ENCODE measurements around the gene HMGB3.

HMGB3 gene

GRCh38 chrX:150989420-150989819 lies 6.3 kb downstream of the HMGB3 start:
- Histone ChIP-seq H3K4ac (ENCODE audit: low read length) (no peak overlapping the region), H3K36me3 (replicated peaks in 1 of 2; ENCODE audit: control insufficient read depth in 2 of 2, insufficient read depth in 2 of 2, low read length in 2 of 2) (peaks cover 5 to 39% of the 10 kb centered on the region in 2 donors), H4K8ac (ENCODE audit: low read depth, low read length) (no peak overlapping the region), H3K79me1 (ENCODE audit: low read depth, low read length) (no peaks in the 10 kb centered on the region), H2BK5ac (ENCODE audit: low read length) (no peak overlapping the region), H3K18ac (ENCODE audit: low read length) (no peak overlapping the region), H4K91ac (ENCODE audit: low read depth, low read length, poor library complexity) (no peak overlapping the region), H3K14ac (ENCODE audit: low read length) (no peak overlapping the region), H2BK15ac (ENCODE audit: low read length) (no peak overlapping the region), H3K27ac (replicated peaks; ENCODE audit: low read length) (no peak overlapping the region), H3K4me1 (ENCODE audit: control insufficient read depth in 2 of 2, insufficient read depth in 1 of 2, low read depth in 1 of 2, low read length in 2 of 2) (peaks cover 0 to 1% of the 10 kb centered on the region in 2 donors), H2AFZ (ENCODE audit: low read length) (no peak overlapping the region), H3K9me3 (replicated peaks in 1 of 2; ENCODE audit: control insufficient read depth in 2 of 2, insufficient read depth in 1 of 2, low read depth in 1 of 2, low read length in 2 of 2) (no peaks in the 10 kb centered on the region), H2BK12ac (ENCODE audit: low read length) (no peak overlapping the region), H3K23ac (ENCODE audit: low read depth, low read length, poor library complexity) (no peak overlapping the region), H2AK5ac (ENCODE audit: low read depth, low read length) (no peak overlapping the region), H3K4me2 (ENCODE audit: insufficient read depth, low read length, poor library complexity, severe bottlenecking) (no peak overlapping the region), H3K27me3 (ENCODE audit: control insufficient read depth in 3 of 3, insufficient read depth in 3 of 3, low read depth in 1 of 3, low read length in 3 of 3) (no peaks in the 10 kb centered on the region), H3K4me3 (ENCODE audit: low read length in 2 of 2) (no peak overlapping the region), H2BK120ac (ENCODE audit: low read depth, low read length) (no peak overlapping the region), H3K9ac (ENCODE audit: low read depth, low read length, poor library complexity) (no peak overlapping the region)
- no peak for DNase-seq (ENCODE audit: low spot score)
- WGBS, 2 donors (ENCODE audit: extremely low coverage in 2 of 2, insufficient read length in 2 of 2, insufficient replicate concordance in 1 of 2): no CpG with 5 or more reads among the region's 2 CpGs

GRCh38 chrX:150990910-150991309 lies 7.8 kb downstream of the HMGB3 start:
- DNase-seq (ENCODE audit: low spot score): no peak
- no peak overlapping the region for H3K4ac ChIP-seq (ENCODE audit: low read length)
- no peak overlapping the region for H3K4me2 ChIP-seq (ENCODE audit: insufficient read depth, low read length, poor library complexity, severe bottlenecking)

GRCh38 chrX:151000861-151001331 lies 17.8 kb downstream of the HMGB3 start:
- Histone ChIP-seq H3K23ac (ENCODE audit: low read depth, low read length, poor library complexity) (no peak overlapping the region), H2AFZ (ENCODE audit: low read length) (no peak overlapping the region), H3K27ac (replicated peaks; ENCODE audit: low read length) (no peak overlapping the region), H2BK120ac (ENCODE audit: low read depth, low read length) (no peak overlapping the region), H3K9me3 (replicated peaks in 1 of 2; ENCODE audit: control insufficient read depth in 2 of 2, insufficient read depth in 1 of 2, low read depth in 1 of 2, low read length in 2 of 2) (no peaks in the 10 kb centered on the region), H3K18ac (ENCODE audit: low read length) (no peak overlapping the region), H3K79me1 (ENCODE audit: low read depth, low read length) (no peaks in the 10 kb centered on the region), H3K9ac (ENCODE audit: low read depth, low read length, poor library complexity) (no peak overlapping the region), H3K27me3 (ENCODE audit: control insufficient read depth in 3 of 3, insufficient read depth in 3 of 3, low read depth in 1 of 3, low read length in 3 of 3) (peaks cover 0 to 3% (median 0%) of the 10 kb centered on the region in 3 experiments), H3K4me2 (ENCODE audit: insufficient read depth, low read length, poor library complexity, severe bottlenecking) (no peak overlapping the region), H4K91ac (ENCODE audit: low read depth, low read length, poor library complexity) (no peak overlapping the region), H2AK5ac (ENCODE audit: low read depth, low read length) (no peak overlapping the region), H2BK15ac (ENCODE audit: low read length) (no peak overlapping the region), H2BK12ac (ENCODE audit: low read length) (no peak overlapping the region), H3K14ac (ENCODE audit: low read length) (no peak overlapping the region), H4K8ac (ENCODE audit: low read depth, low read length) (no peak overlapping the region), H3K4ac (ENCODE audit: low read length) (no peak overlapping the region), H3K4me3 (ENCODE audit: low read length in 2 of 2) (no peak overlapping the region), H2BK5ac (ENCODE audit: low read length) (no peak overlapping the region), H3K36me3 (replicated peaks in 1 of 2; ENCODE audit: control insufficient read depth in 2 of 2, insufficient read depth in 2 of 2, low read length in 2 of 2) (no peaks in the 10 kb centered on the region), H3K4me1 (ENCODE audit: control insufficient read depth in 2 of 2, insufficient read depth in 1 of 2, low read depth in 1 of 2, low read length in 2 of 2) (no peaks in the 10 kb centered on the region)
- DNase-seq (ENCODE audit: low spot score): no peak
- WGBS, 2 donors (ENCODE audit: extremely low coverage in 2 of 2, insufficient read length in 2 of 2, insufficient replicate concordance in 1 of 2): no CpG with 5 or more reads among the region's 5 CpGs

More at GRCh38 chrX:150990910-150991309, 7.8 kb downstream of the HMGB3 start:
- Histone ChIP-seq H3K79me1 (ENCODE audit: low read depth, low read length) (no peaks in the 10 kb centered on the region), H4K8ac (ENCODE audit: low read depth, low read length) (no peak overlapping the region), H2AK5ac (ENCODE audit: low read depth, low read length) (no peak overlapping the region), H2BK5ac (ENCODE audit: low read length) (no peak overlapping the region), H2BK12ac (ENCODE audit: low read length) (no peak overlapping the region), H3K27ac (replicated peaks; ENCODE audit: low read length) (no peak overlapping the region), H3K14ac (ENCODE audit: low read length) (no peak overlapping the region), H3K4me3 (ENCODE audit: low read length in 2 of 2) (no peak overlapping the region), H3K23ac (ENCODE audit: low read depth, low read length, poor library complexity) (no peak overlapping the region), H2AFZ (ENCODE audit: low read length) (no peak overlapping the region), H2BK120ac (ENCODE audit: low read depth, low read length) (no peak overlapping the region), H3K27me3 (ENCODE audit: control insufficient read depth in 3 of 3, insufficient read depth in 3 of 3, low read depth in 1 of 3, low read length in 3 of 3) (no peaks in the 10 kb centered on the region), H3K36me3 (replicated peaks in 1 of 2; ENCODE audit: control insufficient read depth in 2 of 2, insufficient read depth in 2 of 2, low read length in 2 of 2) (peaks cover 5 to 28% of the 10 kb centered on the region in 2 donors), H4K91ac (ENCODE audit: low read depth, low read length, poor library complexity) (no peak overlapping the region), H3K4me1 (ENCODE audit: control insufficient read depth in 2 of 2, insufficient read depth in 1 of 2, low read depth in 1 of 2, low read length in 2 of 2) (no peaks in the 10 kb centered on the region), H3K9ac (ENCODE audit: low read depth, low read length, poor library complexity) (no peak overlapping the region), H3K9me3 (replicated peaks in 1 of 2; ENCODE audit: control insufficient read depth in 2 of 2, insufficient read depth in 1 of 2, low read depth in 1 of 2, low read length in 2 of 2) (no peaks in the 10 kb centered on the region), H3K18ac (ENCODE audit: low read length) (no peak overlapping the region), H2BK15ac (ENCODE audit: low read length) (no peak overlapping the region)
- no CpG with 5 or more reads among the region's 5 CpGs for WGBS, 2 donors (ENCODE audit: extremely low coverage in 2 of 2, insufficient read length in 2 of 2, insufficient replicate concordance in 1 of 2)

- Histone ChIP-seq H3K4ac (ENCODE audit: low read length) (no peak overlapping the region), H2BK120ac (ENCODE audit: low read depth, low read length) (no peak overlapping the region), H2BK15ac (ENCODE audit: low read length) (no peak overlapping the region), H3K79me1 (ENCODE audit: low read depth, low read length) (no peaks in the 10 kb centered on the region), H2AK5ac (ENCODE audit: low read depth, low read length) (no peak overlapping the region), H4K8ac (ENCODE audit: low read depth, low read length) (no peak overlapping the region), H3K23ac (ENCODE audit: low read depth, low read length, poor library complexity) (no peak overlapping the region), H4K91ac (ENCODE audit: low read depth, low read length, poor library complexity) (no peak overlapping the region), H3K36me3 (replicated peaks in 1 of 2; ENCODE audit: control insufficient read depth in 2 of 2, insufficient read depth in 2 of 2, low read length in 2 of 2) (no peaks in the 10 kb centered on the region), H3K4me2 (ENCODE audit: insufficient read depth, low read length, poor library complexity, severe bottlenecking) (no peak overlapping the region), H3K14ac (ENCODE audit: low read length) (no peak overlapping the region), H3K27me3 (ENCODE audit: control insufficient read depth in 3 of 3, insufficient read depth in 3 of 3, low read depth in 1 of 3, low read length in 3 of 3) (no peaks in the 10 kb centered on the region), H3K4me3 (ENCODE audit: low read length in 2 of 2) (no peak overlapping the region), H3K4me1 (ENCODE audit: control insufficient read depth in 2 of 2, insufficient read depth in 1 of 2, low read depth in 1 of 2, low read length in 2 of 2) (no peaks in the 10 kb centered on the region), H3K18ac (ENCODE audit: low read length) (no peak overlapping the region), H3K9me3 (replicated peaks in 1 of 2; ENCODE audit: control insufficient read depth in 2 of 2, insufficient read depth in 1 of 2, low read depth in 1 of 2, low read length in 2 of 2) (no peaks in the 10 kb centered on the region), H3K27ac (replicated peaks; ENCODE audit: low read length) (no peak overlapping the region), H3K9ac (ENCODE audit: low read depth, low read length, poor library complexity) (no peak overlapping the region), H2AFZ (ENCODE audit: low read length) (no peak overlapping the region), H2BK12ac (ENCODE audit: low read length) (no peak overlapping the region), H2BK5ac (ENCODE audit: low read length) (no peak overlapping the region)
- WGBS, 2 donors (ENCODE audit: extremely low coverage in 2 of 2, insufficient read length in 2 of 2, insufficient replicate concordance in 1 of 2): no CpG with 5 or more reads among the region's 1 CpG
- no peak for DNase-seq (ENCODE audit: low spot score)
These were observed 20.9 kb downstream of the HMGB3 start for GRCh38 chrX:151004085-151004484.

All from neuronal stem cell (in vitro differentiated cells).